Ovary (tissue), 3 donors: ENCODE results near the gene ROMO1.

Source experiments
- EP300 ChIP-seq: sonication (generic); formaldehyde crosslinking; IDR thresholded peaks from one replicate; pipeline ENCODE4 v1.6.1; 2017; ENCODE audit warnings: antibody characterized with exemption
- POLR2A ChIP-seq: fragments of 450-650 bp; IDR thresholded peaks from one replicate; pipeline ENCODE4 v1.6.1; 2017; ENCODE audit warnings: antibody characterized with exemption, mild to moderate bottlenecking, moderate library complexity
- TF ChIP-seq, protein P1 (sequence below), 3 donors: fragments of 450-650 bp in 2 of 3; fragments of 200-600 bp in 1 of 3; IDR thresholded peaks; one replicate each; pipeline versions ENCODE4 v1.5.1 to v1.8.0; 2016 to 2022; ENCODE audit warnings: antibody characterized with exemption in 3 of 3, mild to moderate bottlenecking in 1 of 3
- donor health status: DM: no; HTN: no; CAD: no.

DNA sequence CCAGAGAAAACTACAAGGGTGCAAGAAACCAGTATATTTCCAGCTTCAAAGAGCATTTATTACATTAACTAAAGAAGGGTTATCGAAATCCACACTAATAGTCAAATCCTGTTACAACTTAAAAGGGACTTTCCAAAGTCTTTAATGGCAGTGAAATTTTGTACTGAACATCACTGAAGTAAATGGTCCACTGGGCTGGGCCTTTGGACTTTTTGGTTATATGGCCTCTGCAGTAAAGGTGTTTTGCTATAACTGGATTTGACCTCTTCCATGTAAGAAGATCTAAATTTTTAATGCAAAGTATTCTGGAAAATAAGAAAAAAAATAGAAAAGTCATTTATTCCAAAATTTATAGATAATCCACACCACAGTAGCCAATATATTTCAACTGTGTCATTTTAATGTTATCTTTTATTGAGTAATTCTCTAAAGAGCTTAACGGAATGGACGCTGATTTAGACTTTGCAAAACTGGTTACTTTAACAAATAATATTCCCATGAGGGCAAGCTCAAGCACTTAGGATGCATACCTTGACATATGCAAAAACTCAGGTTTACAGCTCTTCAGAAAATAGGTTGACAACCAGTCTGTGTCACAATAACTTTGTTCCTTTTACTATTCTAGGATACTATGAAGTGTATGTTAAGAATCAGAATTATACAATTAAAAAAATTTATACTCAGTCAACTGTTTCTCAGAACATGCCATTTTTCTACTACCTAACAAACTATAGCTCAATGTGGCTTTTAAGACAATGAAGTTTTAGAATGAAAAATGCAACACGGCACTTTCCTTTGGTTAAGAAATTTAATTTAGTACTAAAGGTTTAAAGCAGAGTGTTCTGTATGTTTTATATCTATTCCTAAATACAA lies 35.8 kb downstream of the ROMO1 start:
- TF ChIP-seq, protein P1, sequence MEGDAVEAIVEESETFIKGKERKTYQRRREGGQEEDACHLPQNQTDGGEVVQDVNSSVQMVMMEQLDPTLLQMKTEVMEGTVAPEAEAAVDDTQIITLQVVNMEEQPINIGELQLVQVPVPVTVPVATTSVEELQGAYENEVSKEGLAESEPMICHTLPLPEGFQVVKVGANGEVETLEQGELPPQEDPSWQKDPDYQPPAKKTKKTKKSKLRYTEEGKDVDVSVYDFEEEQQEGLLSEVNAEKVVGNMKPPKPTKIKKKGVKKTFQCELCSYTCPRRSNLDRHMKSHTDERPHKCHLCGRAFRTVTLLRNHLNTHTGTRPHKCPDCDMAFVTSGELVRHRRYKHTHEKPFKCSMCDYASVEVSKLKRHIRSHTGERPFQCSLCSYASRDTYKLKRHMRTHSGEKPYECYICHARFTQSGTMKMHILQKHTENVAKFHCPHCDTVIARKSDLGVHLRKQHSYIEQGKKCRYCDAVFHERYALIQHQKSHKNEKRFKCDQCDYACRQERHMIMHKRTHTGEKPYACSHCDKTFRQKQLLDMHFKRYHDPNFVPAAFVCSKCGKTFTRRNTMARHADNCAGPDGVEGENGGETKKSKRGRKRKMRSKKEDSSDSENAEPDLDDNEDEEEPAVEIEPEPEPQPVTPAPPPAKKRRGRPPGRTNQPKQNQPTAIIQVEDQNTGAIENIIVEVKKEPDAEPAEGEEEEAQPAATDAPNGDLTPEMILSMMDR (IDR thresholded peaks at IDR 0.05): no peak
- TF ChIP-seq POLR2A (no peak), EP300 (no peak)
